GM19035 (cell line): ENCODE measurements around the gene SAG.

Source experiments
- ATAC-seq: cut with Tn5 transposase; IDR thresholded peaks from one replicate; pipeline ENCODE4 v1.9.1; 2021; ENCODE audit not compliant: unreplicated experiment

The SAG gene

GRCh38 chr2:233288663-233289062 lies 19.0 kb upstream of the SAG start:
- ATAC-seq = no peak

GRCh38 chr2:233289648-233290047 lies 18.0 kb upstream of the SAG start:
- no peak for ATAC-seq

- no peak for ATAC-seq
Observed at GRCh38 chr2:233290051-233290845, 17.4 kb upstream of the SAG start.

GRCh38 chr2:233295891-233296290 lies 11.7 kb upstream of the SAG start:
- ATAC-seq = no peak

- ATAC-seq = no peak
Observed at GRCh38 chr2:233297076-233297475, 10.5 kb upstream of the SAG start.

GRCh38 chr2:233300401-233300800 lies 7.2 kb upstream of the SAG start:
- ATAC-seq = no peak

- no peak for ATAC-seq
Observed at GRCh38 chr2:233301248-233301647, 6.4 kb upstream of the SAG start.

GRCh38 chr2:233301811-233302210 lies 5.8 kb upstream of the SAG start:
- no peak for ATAC-seq

GRCh38 chr2:233303252-233303651 lies 4.4 kb upstream of the SAG start:
- no peak for ATAC-seq

GRCh38 chr2:233311241-233311926 lies 3.8 kb downstream of the SAG start:
- ATAC-seq = no peak

GRCh38 chr2:233312874-233313273 lies 5.3 kb downstream of the SAG start:
- ATAC-seq = peak; percentile 49

GRCh38 chr2:233314180-233314925 lies 6.7 kb downstream of the SAG start:
- ATAC-seq = no peak

GRCh38 chr2:233317196-233317943 lies 9.8 kb downstream of the SAG start:
- no peak for ATAC-seq

GRCh38 chr2:233319256-233319655 lies 11.6 kb downstream of the SAG start:
- ATAC-seq = no peak

- no peak for ATAC-seq
Observed at GRCh38 chr2:233320470-233320869, 12.9 kb downstream of the SAG start.

GRCh38 chr2:233321166-233321565 lies 13.6 kb downstream of the SAG start:
- no peak for ATAC-seq

GRCh38 chr2:233323851-233324250 lies 16.2 kb downstream of the SAG start:
- no peak for ATAC-seq

GRCh38 chr2:233325256-233325655 lies 17.6 kb downstream of the SAG start:
- ATAC-seq = no peak

GRCh38 chr2:233325814-233326213 lies 18.2 kb downstream of the SAG start:
- ATAC-seq = no peak

- ATAC-seq = no peak
Observed at GRCh38 chr2:233326500-233326899, 18.9 kb downstream of the SAG start.

GRCh38 chr2:233328922-233329321 lies 21.3 kb downstream of the SAG start:
- no peak for ATAC-seq
